Inferior parietal cortex (tissue), 1 donor: ENCODE measurements around the gene ANKRD39.
A peak's percentile ranks its signal among the peaks of the same experiment; 100 is the strongest.
"Not testable (repeated sequence)": the region's sequence is repeated elsewhere in the genome, so short reads cannot be mapped to it uniquely, and the experiment has no call there.

Experiments used
- DNase-seq: peaks from one replicate; pipeline ENCODE4 v3.0.0-alpha.2; 2016; ENCODE audit errors: extremely low spot score

ANKRD39 gene

GRCh38 chr2:96857667-96858372, at the start of gene ANKRD39:
Gene ANKRD39 (minus strand): TSS chr2:96858016. CDS start chr2:96857987, 29 bp downstream.
- peak; percentile 98 for DNase-seq

GRCh38 chr2:96906729-96907114, 48.9 kb upstream of the ANKRD39 start:
- no peak for DNase-seq

GRCh38 chr2:96903815-96904214, 46.0 kb upstream of the ANKRD39 start:
- no peak for DNase-seq

- DNase-seq = no peak
These were observed 45.5 kb upstream of the ANKRD39 start for GRCh38 chr2:96903318-96903717.

GRCh38 chr2:96900237-96900636, 42.4 kb upstream of the ANKRD39 start:
- DNase-seq = no peak

- DNase-seq = no peak
These were observed 41.6 kb upstream of the ANKRD39 start for GRCh38 chr2:96899413-96899741.

- no peak for DNase-seq
These were observed 41.0 kb upstream of the ANKRD39 start for GRCh38 chr2:96898641-96899412.

- DNase-seq = no peak
These were observed 40.3 kb upstream of the ANKRD39 start for GRCh38 chr2:96898135-96898505.

- no peak for DNase-seq
These were observed 39.8 kb upstream of the ANKRD39 start for GRCh38 chr2:96897491-96898134.

- no peak for DNase-seq
These were observed 38.2 kb upstream of the ANKRD39 start for GRCh38 chr2:96895746-96896651.

- no peak for DNase-seq
These were observed 37.4 kb upstream of the ANKRD39 start for GRCh38 chr2:96895032-96895745.

GRCh38 chr2:96894151-96894531, 36.3 kb upstream of the ANKRD39 start:
- DNase-seq = no peak

GRCh38 chr2:96893289-96894150, 35.7 kb upstream of the ANKRD39 start:
- DNase-seq = no peak

GRCh38 chr2:96891591-96892333, 33.9 kb upstream of the ANKRD39 start:
- DNase-seq = no peak

- no peak for DNase-seq
These were observed 33.0 kb upstream of the ANKRD39 start for GRCh38 chr2:96890726-96891385.

- no peak for DNase-seq
These were observed 32.4 kb upstream of the ANKRD39 start for GRCh38 chr2:96890252-96890651.

- not testable (repeated sequence) for DNase-seq
These were observed 31.7 kb upstream of the ANKRD39 start for GRCh38 chr2:96889502-96889901.

GRCh38 chr2:96888072-96889011, 30.5 kb upstream of the ANKRD39 start:
- DNase-seq = no peak
